ENCODE data around the gene EPGN. TPM values are rescaled to one million over a fixed set of nuclear protein-coding genes. Genes with fewer than 3 reads are reported as not detected.
A peak's percentile ranks its signal among the peaks of the same experiment; 100 is the strongest.

EPGN gene
- total RNA-seq, 1 donor from 2014 or later = 7.9 TPM

- Histone ChIP-seq H3K36me3 (ENCODE audit: control insufficient read depth, insufficient read depth, low read length) (no peaks in the 10 kb centered on the region), H3K27me3 (ENCODE audit: control insufficient read depth, insufficient read depth, low read length) (no peaks in the 10 kb centered on the region), H3K4me3 (ENCODE audit: low read depth, low read length) (no peak overlapping the region)
- FAIRE-seq (peak; percentile 62), DNase-seq (ENCODE audit: low read depth) (no peak)
- no peak for TF ChIP-seq CTCF (IDR thresholded peaks at IDR 0.05; ENCODE audit: insufficient read depth, low read length, severe bottlenecking)
These were observed 35.8 kb downstream of the EPGN start for GRCh38 chr4:74344031-74344430.

- FAIRE-seq = no peak
- DNase-seq (ENCODE audit: low read depth) = no peak
- Histone ChIP-seq H3K36me3 (ENCODE audit: control insufficient read depth, insufficient read depth, low read length) (no peaks in the 10 kb centered on the region), H3K4me3 (ENCODE audit: low read depth, low read length) (no peak overlapping the region), H3K27me3 (ENCODE audit: control insufficient read depth, insufficient read depth, low read length) (no peaks in the 10 kb centered on the region)
- TF ChIP-seq CTCF (IDR thresholded peaks at IDR 0.05; ENCODE audit: insufficient read depth, low read length, severe bottlenecking) = no peak
These were observed 45.6 kb downstream of the EPGN start for GRCh38 chr4:74353858-74354257.

- TF ChIP-seq CTCF (IDR thresholded peaks at IDR 0.05; ENCODE audit: insufficient read depth, low read length, severe bottlenecking) = no peak
- H3K27me3 ChIP-seq (ENCODE audit: control insufficient read depth, insufficient read depth, low read length) = no peaks in the 10 kb centered on the region
- H3K4me3 ChIP-seq (ENCODE audit: low read depth, low read length) = no peak overlapping the region
- FAIRE-seq = no peak
- DNase-seq (ENCODE audit: low read depth) = peak; percentile 45
- H3K36me3 ChIP-seq (ENCODE audit: control insufficient read depth, insufficient read depth, low read length) = no peaks in the 10 kb centered on the region
These were observed 49.7 kb downstream of the EPGN start for GRCh38 chr4:74357965-74358364.

GRCh38 chr4:74361671-74362070, 53.4 kb downstream of the EPGN start:
- H3K36me3 ChIP-seq (ENCODE audit: control insufficient read depth, insufficient read depth, low read length) = no peaks in the 10 kb centered on the region
- FAIRE-seq (no peak), DNase-seq (ENCODE audit: low read depth) (no peak)
- no peaks in the 10 kb centered on the region for H3K27me3 ChIP-seq (ENCODE audit: control insufficient read depth, insufficient read depth, low read length)
- no peak overlapping the region for H3K4me3 ChIP-seq (ENCODE audit: low read depth, low read length)
- no peak for TF ChIP-seq CTCF (IDR thresholded peaks at IDR 0.05; ENCODE audit: insufficient read depth, low read length, severe bottlenecking)

- Histone ChIP-seq H3K36me3 (ENCODE audit: control insufficient read depth, insufficient read depth, low read length) (no peaks in the 10 kb centered on the region), H3K4me3 (ENCODE audit: low read depth, low read length) (no peak overlapping the region), H3K27me3 (ENCODE audit: control insufficient read depth, insufficient read depth, low read length) (no peaks in the 10 kb centered on the region)
- DNase-seq (ENCODE audit: low read depth) (peak; percentile 63), FAIRE-seq (no peak)
- no peak for TF ChIP-seq CTCF (IDR thresholded peaks at IDR 0.05; ENCODE audit: insufficient read depth, low read length, severe bottlenecking)
These were observed 54.1 kb downstream of the EPGN start for GRCh38 chr4:74362347-74362746.

GRCh38 chr4:74364256-74364651, 56.0 kb downstream of the EPGN start:
- Histone ChIP-seq H3K36me3 (ENCODE audit: control insufficient read depth, insufficient read depth, low read length) (no peaks in the 10 kb centered on the region), H3K27me3 (ENCODE audit: control insufficient read depth, insufficient read depth, low read length) (no peaks in the 10 kb centered on the region), H3K4me3 (ENCODE audit: low read depth, low read length) (peak overlapping the region; percentile 90)
- FAIRE-seq (no peak), DNase-seq (ENCODE audit: low read depth) (no peak)
- no peak for TF ChIP-seq CTCF (IDR thresholded peaks at IDR 0.05; ENCODE audit: insufficient read depth, low read length, severe bottlenecking)
